Neutrophil (primary cell): ENCODE results near the gene DMRT3.

Source experiments
- H3K27ac ChIP-seq: fragments of 200-600 bp; sonication (generic); 2 replicates; pipeline ENCODE4 v1.5.1; 2016; ENCODE audit warnings: mild to moderate bottlenecking, moderate library complexity
- H3K27me3 ChIP-seq: fragments of 200-600 bp; sonication (generic); 2 replicates; pipeline ENCODE4 v1.6.0; 2016; ENCODE audit warnings: mild to moderate bottlenecking
- H3K36me3 ChIP-seq: fragments of 200-600 bp; sonication (generic); 2 replicates; pipeline ENCODE4 v1.5.1; 2017
- H3K4me1 ChIP-seq, 2 experiments: fragments of 200-600 bp in 1 of 2; sonication (generic) in 1 of 2; 1 replicate in 1 of 2; 2 replicates in 1 of 2; pipeline versions ENCODE4 v1.5.1 to v1.6.1; 2013 to 2016; ENCODE audit warnings: low read depth in 1 of 2, low read length in 1 of 2, mild to moderate bottlenecking in 1 of 2, moderate library complexity in 1 of 2; ENCODE audit not compliant: control insufficient read depth in 1 of 2, insufficient read depth in 1 of 2
- H3K4me3 ChIP-seq, 2 experiments: fragments of 200-600 bp in 1 of 2; sonication (generic) in 1 of 2; 1 replicate in 1 of 2; 2 replicates in 1 of 2; pipeline ENCODE4 v1.5.1; 2013 to 2016; ENCODE audit warnings: low read depth in 1 of 2, low read length in 1 of 2, mild to moderate bottlenecking in 1 of 2, moderate library complexity in 1 of 2
- H3K9me3 ChIP-seq: fragments of 200-600 bp; sonication (generic); 2 replicates; pipeline ENCODE4 v1.5.1; 2016
- CTCF ChIP-seq: fragments of 200-600 bp; sonication (generic); IDR thresholded peaks from 2 replicates; pipeline ENCODE4 v1.5.1; 2016; ENCODE audit warnings: antibody characterized with exemption

The DMRT3 gene

GRCh38 chr9:1002678-1003077, 26.2 kb downstream of the DMRT3 start:
- H3K27me3 ChIP-seq: peaks cover 37% of the 10 kb centered on the region
- TF ChIP-seq CTCF: no peak
- no peak overlapping the region for H3K27ac ChIP-seq
- no peaks in the 10 kb centered on the region for H3K9me3 ChIP-seq
- H3K36me3 ChIP-seq: no peaks in the 10 kb centered on the region
- H3K4me1 ChIP-seq: no peaks in the 10 kb centered on the region
- no peak overlapping the region for H3K4me3 ChIP-seq

GRCh38 chr9:1005043-1005667, 28.7 kb downstream of the DMRT3 start:
- Histone ChIP-seq H3K9me3 (no peaks in the 10 kb centered on the region), H3K36me3 (no peaks in the 10 kb centered on the region), H3K27ac (no peak overlapping the region), H3K27me3 (peaks cover 34% of the 10 kb centered on the region), H3K4me1 (no peaks in the 10 kb centered on the region), H3K4me3 (no peak overlapping the region)
- no peak for TF ChIP-seq CTCF

GRCh38 chr9:1007312-1007711, 30.9 kb downstream of the DMRT3 start:
- no peaks in the 10 kb centered on the region for H3K9me3 ChIP-seq
- TF ChIP-seq CTCF: no peak
- H3K4me3 ChIP-seq: no peak overlapping the region
- H3K4me1 ChIP-seq: no peaks in the 10 kb centered on the region
- H3K27me3 ChIP-seq: peaks cover 28% of the 10 kb centered on the region
- H3K27ac ChIP-seq: no peak overlapping the region
- H3K36me3 ChIP-seq: no peaks in the 10 kb centered on the region

- no peak overlapping the region for H3K4me3 ChIP-seq
- H3K27ac ChIP-seq: no peak overlapping the region
- H3K4me1 ChIP-seq: no peaks in the 10 kb centered on the region
- peaks cover 28% of the 10 kb centered on the region for H3K27me3 ChIP-seq
- H3K36me3 ChIP-seq: no peaks in the 10 kb centered on the region
- TF ChIP-seq CTCF: no peak
- H3K9me3 ChIP-seq: no peaks in the 10 kb centered on the region
Measured at GRCh38 chr9:1008216-1008615, 31.8 kb downstream of the DMRT3 start.

- Histone ChIP-seq H3K36me3 (no peaks in the 10 kb centered on the region), H3K4me3 (no peak overlapping the region), H3K27me3 (peaks cover 31% of the 10 kb centered on the region), H3K4me1 (no peaks in the 10 kb centered on the region), H3K9me3 (no peaks in the 10 kb centered on the region), H3K27ac (no peak overlapping the region)
- peak; percentile 73 for TF ChIP-seq CTCF
Measured at GRCh38 chr9:1009101-1009707, 32.7 kb downstream of the DMRT3 start.
